Measurements from ENCODE around the gene PLOD1. TPM values are rescaled to one million over a fixed set of nuclear protein-coding genes. Genes with fewer than 3 reads are reported as not detected.

The PLOD1 gene
- total RNA-seq, 1 donor from 2014 or later, result 61.6 TPM

DNA sequence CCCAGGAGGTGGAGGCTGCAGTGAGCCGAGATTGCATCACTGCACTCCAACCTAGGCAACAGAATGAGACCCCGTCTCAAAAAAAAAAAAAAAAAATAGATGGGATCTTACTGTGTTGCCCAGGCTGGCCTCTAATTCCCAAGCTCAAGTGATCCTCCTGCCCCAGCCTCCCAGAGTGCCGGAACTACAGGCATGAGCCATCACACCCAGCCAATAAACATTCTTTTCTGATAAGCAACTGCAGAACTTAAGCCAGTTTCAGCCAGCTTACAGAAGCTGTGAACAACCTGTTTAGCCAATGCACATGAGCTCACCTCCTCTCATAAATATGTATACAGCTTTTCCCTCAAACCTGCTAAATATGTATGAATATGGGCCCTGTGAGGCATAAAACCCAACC, 81.7 kb downstream of the PLOD1 start:
- H3K9me3 ChIP-seq (replicated peaks), result no peaks in the 10 kb centered on the region
- DNase-seq, result no peak
- H3K4me3 ChIP-seq, result no peak overlapping the region
- no peak overlapping the region for H3K27ac ChIP-seq (replicated peaks)
- no peaks in the 10 kb centered on the region for H3K27me3 ChIP-seq (ENCODE audit: low read depth)
- H3K36me3 ChIP-seq, result peaks cover 30% of the 10 kb centered on the region
- TF ChIP-seq, protein P1, sequence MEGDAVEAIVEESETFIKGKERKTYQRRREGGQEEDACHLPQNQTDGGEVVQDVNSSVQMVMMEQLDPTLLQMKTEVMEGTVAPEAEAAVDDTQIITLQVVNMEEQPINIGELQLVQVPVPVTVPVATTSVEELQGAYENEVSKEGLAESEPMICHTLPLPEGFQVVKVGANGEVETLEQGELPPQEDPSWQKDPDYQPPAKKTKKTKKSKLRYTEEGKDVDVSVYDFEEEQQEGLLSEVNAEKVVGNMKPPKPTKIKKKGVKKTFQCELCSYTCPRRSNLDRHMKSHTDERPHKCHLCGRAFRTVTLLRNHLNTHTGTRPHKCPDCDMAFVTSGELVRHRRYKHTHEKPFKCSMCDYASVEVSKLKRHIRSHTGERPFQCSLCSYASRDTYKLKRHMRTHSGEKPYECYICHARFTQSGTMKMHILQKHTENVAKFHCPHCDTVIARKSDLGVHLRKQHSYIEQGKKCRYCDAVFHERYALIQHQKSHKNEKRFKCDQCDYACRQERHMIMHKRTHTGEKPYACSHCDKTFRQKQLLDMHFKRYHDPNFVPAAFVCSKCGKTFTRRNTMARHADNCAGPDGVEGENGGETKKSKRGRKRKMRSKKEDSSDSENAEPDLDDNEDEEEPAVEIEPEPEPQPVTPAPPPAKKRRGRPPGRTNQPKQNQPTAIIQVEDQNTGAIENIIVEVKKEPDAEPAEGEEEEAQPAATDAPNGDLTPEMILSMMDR (IDR thresholded peaks at IDR 0.05; ENCODE audit: borderline replicate concordance), result no peak
- H3K4me1 ChIP-seq, result peaks cover 58% of the 10 kb centered on the region
- intact Hi-C loops (cut with micrococcal nuclease), result no loop called here

DNA sequence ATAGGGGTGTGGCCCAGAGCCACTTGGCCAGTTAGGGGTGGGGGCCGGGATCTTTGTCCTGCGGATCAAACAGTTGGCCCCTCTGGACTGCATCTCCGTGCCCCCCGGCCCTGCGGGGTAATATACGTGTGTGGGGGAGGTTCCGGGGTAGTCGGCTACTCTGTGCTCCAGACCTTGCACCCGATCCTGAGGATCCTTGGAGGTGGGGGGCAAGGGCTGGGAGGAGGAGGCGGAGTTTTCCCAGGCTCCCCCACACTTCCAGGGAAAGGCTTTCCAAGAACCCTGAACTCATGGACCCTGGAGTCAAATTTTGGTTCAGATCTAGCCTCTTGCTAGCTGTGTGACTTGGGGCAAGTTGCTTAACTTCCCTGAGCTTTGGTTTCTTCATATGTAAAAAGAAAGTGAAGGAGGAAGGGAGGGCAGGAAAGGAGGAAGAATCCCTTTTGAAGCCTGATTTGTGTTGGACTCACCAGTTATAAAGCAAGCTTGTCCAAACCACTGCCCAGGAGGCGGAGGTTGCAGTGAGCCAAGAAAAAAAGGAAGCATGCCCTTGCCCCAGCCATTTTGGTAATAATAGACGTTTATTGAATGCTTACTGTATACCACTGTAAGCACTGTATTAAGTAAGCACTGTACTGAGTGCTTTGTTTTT, 85.5 kb downstream of the PLOD1 start:
- Histone ChIP-seq H3K4me1 (peaks cover 23% of the 10 kb centered on the region), H3K4me3 (peak overlapping the region; percentile 98), H3K27me3 (ENCODE audit: low read depth) (no peaks in the 10 kb centered on the region), H3K9me3 (replicated peaks) (no peaks in the 10 kb centered on the region), H3K27ac (replicated peaks) (peak overlapping the region; percentile 87), H3K36me3 (peaks cover 34% of the 10 kb centered on the region)
- TF ChIP-seq, protein P1 (IDR thresholded peaks at IDR 0.05; ENCODE audit: borderline replicate concordance), result no peak
- intact Hi-C loops (cut with micrococcal nuclease), result no loop called here
- peak; percentile 22 for DNase-seq

DNA sequence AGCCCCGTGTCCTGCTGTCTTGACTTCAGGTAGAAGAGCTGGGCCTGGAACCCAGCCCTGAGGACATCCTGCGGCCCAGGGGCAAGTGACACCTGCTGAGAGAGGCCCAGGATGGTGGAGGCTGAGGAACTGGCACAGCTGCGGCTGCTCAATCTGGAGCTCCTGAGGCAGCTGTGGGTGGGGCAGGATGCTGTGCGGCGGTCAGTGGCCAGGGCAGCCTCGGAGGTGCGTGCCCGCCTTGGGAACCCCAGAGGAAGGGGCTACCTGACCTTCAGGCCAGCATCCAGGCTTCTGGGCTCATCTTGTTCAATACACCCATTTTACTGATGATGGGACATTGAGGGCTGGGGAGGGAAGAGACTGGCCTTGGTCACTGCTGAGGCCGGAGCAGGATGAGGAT, 87.1 kb downstream of the PLOD1 start:
- TF ChIP-seq, protein P1 (IDR thresholded peaks at IDR 0.05; ENCODE audit: borderline replicate concordance), result no peak
- H3K4me3 ChIP-seq, result no peak overlapping the region
- no peak for DNase-seq
- peaks cover 51% of the 10 kb centered on the region for H3K36me3 ChIP-seq
- peaks cover 23% of the 10 kb centered on the region for H3K4me1 ChIP-seq
- intact Hi-C loops (cut with micrococcal nuclease), result no loop called here
- no peaks in the 10 kb centered on the region for H3K9me3 ChIP-seq (replicated peaks)
- no peaks in the 10 kb centered on the region for H3K27me3 ChIP-seq (ENCODE audit: low read depth)
- H3K27ac ChIP-seq (replicated peaks), result no peak overlapping the region

DNA sequence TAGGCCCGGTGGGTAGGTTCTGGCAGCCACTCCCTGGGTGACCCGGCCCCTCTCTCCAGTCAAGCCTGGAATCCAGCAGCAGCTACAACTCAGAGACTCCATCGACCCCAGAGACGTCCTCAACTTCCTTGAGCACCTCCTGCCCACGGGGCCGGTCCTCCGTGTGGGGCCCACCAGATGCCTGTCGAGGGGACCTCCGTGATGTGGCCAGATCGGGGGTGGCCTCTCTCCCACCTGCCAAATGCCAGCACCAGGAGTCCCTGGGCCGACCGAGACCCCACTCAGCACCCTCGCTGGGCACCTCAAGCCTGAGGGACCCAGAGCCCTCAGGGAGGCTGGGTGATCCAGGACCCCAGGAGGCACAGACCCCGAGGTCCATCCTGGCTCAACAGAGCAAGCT, 87.5 kb downstream of the PLOD1 start:
- no peak for DNase-seq
- TF ChIP-seq, protein P1 (IDR thresholded peaks at IDR 0.05; ENCODE audit: borderline replicate concordance), result no peak
- Histone ChIP-seq H3K27ac (replicated peaks) (no peak overlapping the region), H3K4me1 (peaks cover 23% of the 10 kb centered on the region), H3K36me3 (peaks cover 52% of the 10 kb centered on the region), H3K9me3 (replicated peaks) (no peaks in the 10 kb centered on the region), H3K27me3 (ENCODE audit: low read depth) (no peaks in the 10 kb centered on the region), H3K4me3 (no peak overlapping the region)
- intact Hi-C loops (cut with micrococcal nuclease), result no loop called here

Other genes with a start within 250 kb of the PLOD1 start
- 0.05 TPM for gene DRAXIN, start 243.0 kb upstream of the PLOD1 start, total RNA-seq
- gene AGTRAP, start 198.6 kb upstream of the PLOD1 start, total RNA-seq, result 16.6 TPM
- gene C1orf167, start 172.5 kb upstream of the PLOD1 start, total RNA-seq, result 2.5 TPM
- 40.1 TPM for gene MTHFR, start 128.8 kb upstream of the PLOD1 start, total RNA-seq
- gene CLCN6, start 128.5 kb upstream of the PLOD1 start, total RNA-seq, result 16.1 TPM
- 1,100 TPM for gene NPPA, start 86.9 kb upstream of the PLOD1 start, total RNA-seq
- gene NPPB, start 75.8 kb upstream of the PLOD1 start, total RNA-seq, result 119 TPM
- gene KIAA2013, start 8.3 kb upstream of the PLOD1 start, total RNA-seq, result 40.9 TPM
- 663 TPM for gene MFN2, start 45.7 kb downstream of the PLOD1 start, total RNA-seq
- gene MIIP, start 84.8 kb downstream of the PLOD1 start, total RNA-seq, result 16.2 TPM
- 0.82 TPM for gene TNFRSF8, start 128.6 kb downstream of the PLOD1 start, total RNA-seq
- 16.2 TPM for gene TNFRSF1B, start 232.3 kb downstream of the PLOD1 start, total RNA-seq

All from left ventricle myocardium inferior (tissue), 1 donor.